HG02759 (cell line): ENCODE measurements around the gene FUOM.
"Not testable (repeated sequence)": the region's sequence is repeated elsewhere in the genome, so short reads cannot be mapped to it uniquely, and the experiment has no call there.

ENCODE experiments used
- ATAC-seq: cut with Tn5 transposase; IDR thresholded peaks from one replicate; pipeline ENCODE4 v1.9.1; 2021; ENCODE audit warnings: mild to moderate bottlenecking, moderate library complexity; ENCODE audit not compliant: unreplicated experiment

Gene FUOM

GRCh38 chr10:133388973-133389818 is 31.4 kb upstream of the FUOM start:
- ATAC-seq = peak; percentile 82

- peak; percentile 1 for ATAC-seq
These were observed 30.6 kb upstream of the FUOM start for GRCh38 chr10:133388236-133388972.

- not testable (repeated sequence) for ATAC-seq
These were observed 29.1 kb upstream of the FUOM start for GRCh38 chr10:133386951-133387350.

GRCh38 chr10:133385214-133385613 is 27.4 kb upstream of the FUOM start:
- ATAC-seq = no peak

GRCh38 chr10:133384071-133384470 is 26.3 kb upstream of the FUOM start:
- ATAC-seq = no peak

- ATAC-seq = no peak
These were observed 25.7 kb upstream of the FUOM start for GRCh38 chr10:133383551-133383950.

GRCh38 chr10:133381036-133381435 is 23.2 kb upstream of the FUOM start:
- no peak for ATAC-seq

- no peak for ATAC-seq
These were observed 22.2 kb upstream of the FUOM start for GRCh38 chr10:133379801-133380666.

- ATAC-seq = peak; percentile 58
These were observed 21.5 kb upstream of the FUOM start, which contains the start of gene PAOX for GRCh38 chr10:133379152-133379800. Gene PAOX (plus strand): TSS chr10:133379262. CDS start chr10:133379317, 55 bp downstream.

GRCh38 chr10:133378251-133379096 is 20.7 kb upstream of the FUOM start:
- ATAC-seq = peak; percentile 55

- no peak for ATAC-seq
These were observed 20.0 kb upstream of the FUOM start for GRCh38 chr10:133377818-133378250.

GRCh38 chr10:133377025-133377817 is 19.4 kb upstream of the FUOM start:
- ATAC-seq = no peak

- ATAC-seq = not testable (repeated sequence)
These were observed 18.4 kb upstream of the FUOM start for GRCh38 chr10:133376183-133376582.

- no peak for ATAC-seq
These were observed 17.7 kb upstream of the FUOM start for GRCh38 chr10:133375357-133376115.

GRCh38 chr10:133373174-133374090 is 15.6 kb upstream of the FUOM start, which contains the start of gene ECHS1:
Gene ECHS1 (minus strand): TSS chr10:133373354. CDS start chr10:133373333, 21 bp downstream.
- ATAC-seq = peak; percentile 97

- no peak for ATAC-seq
These were observed 14.7 kb upstream of the FUOM start for GRCh38 chr10:133372507-133372906.
